Measurements from ENCODE around the gene CALHM6. TPM values are rescaled to one million over a fixed set of nuclear protein-coding genes. Genes with fewer than 3 reads are reported as not detected.
A peak's percentile ranks its signal among the peaks of the same experiment; 100 is the strongest.

Gene CALHM6
- total RNA-seq, 1 experiment from 2014 or later = not detected

GRCh38 chr6:116447496-116448011 is 13.6 kb upstream of the CALHM6 start:
- H3K4me3 Mint-ChIP-seq (ENCODE audit: unreplicated experiment) = peak overlapping the region; percentile 42
- ChIA-PET CTCF (interaction anchor here (0.6 to 1.4 kb wide), 9 partner anchors 11 to 179 kb away, joined by 3 to 8 read pairs (median 3); no protein-coding TSS in a partner anchor), POLR2A (interaction anchor here (0.6 to 2.9 kb wide), 8 partner anchors 30 to 426 kb away, joined by 3 to 10 read pairs (median 4); partner anchors contain the start of gene DSE)
- no peaks in the 10 kb centered on the region for H3K27me3 Mint-ChIP-seq (ENCODE audit: insufficient read depth, unreplicated experiment)
- H3K36me3 Mint-ChIP-seq (ENCODE audit: insufficient read depth, unreplicated experiment) = peaks cover 6% of the 10 kb centered on the region
- peaks cover 52% of the 10 kb centered on the region for H3K4me1 Mint-ChIP-seq (ENCODE audit: insufficient read depth, unreplicated experiment)
- intact Hi-C loops (cut with micrococcal nuclease) = loop anchor here (1.0 to 5.0 kb wide), 2 partner anchors 75 to 85 kb away; partner anchors contain the start of gene DSE
- peak; percentile 85 for DNase-seq (ENCODE audit: unreplicated experiment)
- peak overlapping the region; percentile 72 for H3K27ac Mint-ChIP-seq (ENCODE audit: low read depth, unreplicated experiment)
- BruUV-seq (replicated peaks) = no TSS peak
- H3K9me3 Mint-ChIP-seq (ENCODE audit: unreplicated experiment) = no peaks in the 10 kb centered on the region
- no peak for TF ChIP-seq CTCF (IDR thresholded peaks at IDR 0.05; ENCODE audit: unreplicated experiment)

- no TSS peak for BruUV-seq (replicated peaks)
- no peak for TF ChIP-seq CTCF (IDR thresholded peaks at IDR 0.05; ENCODE audit: unreplicated experiment)
- no peak overlapping the region for H3K27ac Mint-ChIP-seq (ENCODE audit: low read depth, unreplicated experiment)
- H3K27me3 Mint-ChIP-seq (ENCODE audit: insufficient read depth, unreplicated experiment) = no peaks in the 10 kb centered on the region
- peaks cover 44% of the 10 kb centered on the region for H3K4me1 Mint-ChIP-seq (ENCODE audit: insufficient read depth, unreplicated experiment)
- ChIA-PET POLR2A (interaction anchor here (0.6 to 1.6 kb wide), 4 partner anchors 64 to 170 kb away, joined by 3 to 7 read pairs (median 6); partner anchors contain the start of gene TSPYL1), CTCF (interaction anchor here (0.6 to 2.2 kb wide), 9 partner anchors 18 to 234 kb away, joined by 3 to 8 read pairs (median 3); partner anchors contain the start of gene TSPYL1)
- no peaks in the 10 kb centered on the region for H3K9me3 Mint-ChIP-seq (ENCODE audit: unreplicated experiment)
- H3K36me3 Mint-ChIP-seq (ENCODE audit: insufficient read depth, unreplicated experiment) = peaks cover 6% of the 10 kb centered on the region
- DNase-seq (ENCODE audit: unreplicated experiment) = no peak
- H3K4me3 Mint-ChIP-seq (ENCODE audit: unreplicated experiment) = no peak overlapping the region
- intact Hi-C loops (cut with micrococcal nuclease) = loop anchor here (5.0 kb wide), 1 partner anchor 77 kb away; the partner anchor contains the start of gene DSE
Observed at GRCh38 chr6:116449565-116449964, 11.6 kb upstream of the CALHM6 start.

- no peak for TF ChIP-seq CTCF (IDR thresholded peaks at IDR 0.05; ENCODE audit: unreplicated experiment)
- peak; percentile 26 for DNase-seq (ENCODE audit: unreplicated experiment)
- no peaks in the 10 kb centered on the region for H3K27me3 Mint-ChIP-seq (ENCODE audit: insufficient read depth, unreplicated experiment)
- H3K36me3 Mint-ChIP-seq (ENCODE audit: insufficient read depth, unreplicated experiment) = peaks cover 3% of the 10 kb centered on the region
- CTCF ChIA-PET = interaction anchor here (0.6 to 2.2 kb wide), 11 partner anchors 19 to 590 kb away, joined by 3 to 8 read pairs (median 3); no protein-coding TSS in a partner anchor
- no peak overlapping the region for H3K27ac Mint-ChIP-seq (ENCODE audit: low read depth, unreplicated experiment)
- H3K4me3 Mint-ChIP-seq (ENCODE audit: unreplicated experiment) = no peak overlapping the region
- intact Hi-C loops (cut with micrococcal nuclease) = no loop called here
- H3K4me1 Mint-ChIP-seq (ENCODE audit: insufficient read depth, unreplicated experiment) = peaks cover 44% of the 10 kb centered on the region
- no peaks in the 10 kb centered on the region for H3K9me3 Mint-ChIP-seq (ENCODE audit: unreplicated experiment)
- BruUV-seq (replicated peaks) = no TSS peak
- POLR2A ChIA-PET = interaction anchor here (0.8 to 1.6 kb wide), 7 partner anchors 19 to 213 kb away, joined by 3 to 7 read pairs (median 4); partner anchors contain the start of genes CALHM5 and TSPYL1
Observed at GRCh38 chr6:116450185-116450710, 10.9 kb upstream of the CALHM6 start.

Measured in MCF 10A (cell line).